OCI-LY7 (cell line): ENCODE measurements around the gene ARHGEF40.

Source experiments
- EZH2phosphoT487 ChIP-seq: fragments of 200-600 bp; sonication (generic); IDR thresholded peaks from 2 replicates; pipeline ENCODE4 v1.6.1; 2018; ENCODE audit warnings: low read depth, borderline replicate concordance, mild to moderate bottlenecking, mixed run types, antibody characterized with exemption, low read length, moderate library complexity, mixed read lengths
- TF ChIP-seq, protein P1 (sequence below): fragments of 200-600 bp; sonication (generic); conservative IDR thresholded peaks from 2 replicates; pipeline ENCODE4 v1.5.1; 2014; ENCODE audit warnings: mild to moderate bottlenecking, antibody characterized with exemption, low read length, moderate library complexity, mixed read lengths

DNA sequence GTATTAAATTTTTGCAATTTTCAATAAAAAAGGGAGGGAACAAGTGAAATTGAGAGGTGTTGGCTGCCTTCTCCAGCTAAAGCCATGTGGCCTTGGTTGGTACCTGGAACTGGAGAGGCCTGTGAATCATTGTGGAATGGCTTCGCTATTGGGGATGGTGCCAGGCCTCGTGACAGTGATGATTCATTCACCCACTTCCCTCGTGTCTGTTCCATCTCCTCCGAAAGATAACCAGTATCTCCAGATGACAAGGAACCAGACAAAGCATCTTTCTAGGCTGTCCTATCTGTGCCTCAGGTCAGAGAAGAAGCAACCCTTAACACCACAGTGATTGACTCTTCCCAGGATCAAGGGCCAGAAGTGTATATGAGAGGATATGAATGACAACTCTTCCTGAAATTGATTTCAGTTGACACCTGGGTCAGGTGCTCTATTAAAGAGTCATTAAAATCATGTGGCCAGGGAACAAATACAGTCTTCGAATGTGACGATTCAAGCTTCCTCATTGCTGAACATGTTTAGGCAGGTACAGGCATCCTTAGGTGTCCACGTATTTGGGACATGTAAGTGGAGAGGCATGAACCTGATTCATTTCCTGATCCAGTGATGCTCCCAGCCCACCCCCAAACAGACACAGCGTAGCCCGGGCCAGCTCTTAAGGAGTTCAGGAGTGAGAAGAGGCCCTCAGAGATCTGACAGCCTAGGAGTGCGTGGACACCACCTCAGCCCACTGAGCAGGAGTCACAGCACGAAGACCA is 28.2 kb upstream of the ARHGEF40 start, which contains the start of gene RNASE7:
- TF ChIP-seq, protein P1, sequence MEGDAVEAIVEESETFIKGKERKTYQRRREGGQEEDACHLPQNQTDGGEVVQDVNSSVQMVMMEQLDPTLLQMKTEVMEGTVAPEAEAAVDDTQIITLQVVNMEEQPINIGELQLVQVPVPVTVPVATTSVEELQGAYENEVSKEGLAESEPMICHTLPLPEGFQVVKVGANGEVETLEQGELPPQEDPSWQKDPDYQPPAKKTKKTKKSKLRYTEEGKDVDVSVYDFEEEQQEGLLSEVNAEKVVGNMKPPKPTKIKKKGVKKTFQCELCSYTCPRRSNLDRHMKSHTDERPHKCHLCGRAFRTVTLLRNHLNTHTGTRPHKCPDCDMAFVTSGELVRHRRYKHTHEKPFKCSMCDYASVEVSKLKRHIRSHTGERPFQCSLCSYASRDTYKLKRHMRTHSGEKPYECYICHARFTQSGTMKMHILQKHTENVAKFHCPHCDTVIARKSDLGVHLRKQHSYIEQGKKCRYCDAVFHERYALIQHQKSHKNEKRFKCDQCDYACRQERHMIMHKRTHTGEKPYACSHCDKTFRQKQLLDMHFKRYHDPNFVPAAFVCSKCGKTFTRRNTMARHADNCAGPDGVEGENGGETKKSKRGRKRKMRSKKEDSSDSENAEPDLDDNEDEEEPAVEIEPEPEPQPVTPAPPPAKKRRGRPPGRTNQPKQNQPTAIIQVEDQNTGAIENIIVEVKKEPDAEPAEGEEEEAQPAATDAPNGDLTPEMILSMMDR: no peak
- TF ChIP-seq EZH2phosphoT487: no peak
